HG03457 (cell line): ENCODE measurements around the gene ACTN1.
"Not testable (repeated sequence)": the region's sequence is repeated elsewhere in the genome, so short reads cannot be mapped to it uniquely, and the experiment has no call there.

Source experiments
- ATAC-seq: cut with Tn5 transposase; IDR thresholded peaks from one replicate; pipeline ENCODE4 v1.9.1; 2021; ENCODE audit warnings: moderate number of reproducible peaks; ENCODE audit not compliant: unreplicated experiment

Gene ACTN1

DNA sequence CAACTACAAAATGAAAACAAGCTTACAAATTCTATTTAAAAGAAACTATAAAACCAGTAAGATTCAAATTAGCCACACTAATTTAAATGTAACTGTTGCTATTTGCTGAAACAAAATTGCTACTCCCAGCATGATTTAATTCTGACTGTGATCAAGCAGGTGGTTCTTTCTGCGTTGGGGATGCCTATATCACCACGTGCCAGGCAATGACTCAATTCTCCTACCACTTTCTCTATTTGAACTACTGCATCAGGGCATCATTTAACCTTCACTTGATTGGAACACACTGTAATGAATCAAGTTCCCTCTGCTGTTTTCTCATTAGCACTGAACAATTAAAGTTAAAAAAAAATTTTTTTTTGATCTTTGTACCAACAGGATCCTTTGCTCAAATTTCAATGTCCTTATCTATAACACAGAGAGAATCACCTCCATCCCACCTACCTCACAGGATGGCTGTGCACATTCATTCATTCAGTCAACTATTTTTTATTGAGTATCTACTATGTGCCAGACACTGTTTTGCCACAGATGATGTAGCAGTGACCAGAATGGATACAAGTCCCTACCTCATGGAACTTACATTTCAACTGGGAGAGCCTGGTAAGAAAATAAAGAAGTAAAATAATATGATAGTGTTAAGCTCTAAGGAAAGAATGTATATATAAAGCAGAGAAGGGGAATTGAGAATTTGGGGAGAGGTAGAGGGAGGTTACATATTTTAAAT lies 8.0 kb upstream of the ACTN1 start:
- no peak for ATAC-seq

DNA sequence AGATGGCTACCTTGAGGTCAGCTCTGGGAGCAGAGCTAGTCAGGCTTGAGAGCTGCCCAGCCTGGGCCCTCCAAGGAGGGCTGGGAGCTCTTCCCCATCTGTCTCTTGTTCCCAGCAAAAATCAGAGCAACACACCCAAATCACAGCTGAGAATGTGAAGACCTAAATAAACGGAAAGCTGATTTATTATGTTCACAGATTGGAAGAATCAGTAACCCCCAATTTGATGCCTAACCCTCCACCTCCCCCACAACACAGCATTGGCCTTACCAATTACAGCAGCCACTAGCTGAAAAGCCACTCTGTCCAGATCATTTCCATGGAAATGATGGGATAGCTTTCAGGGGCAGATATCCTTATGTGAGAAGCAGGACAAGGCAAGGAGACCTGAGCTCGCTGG lies 7.1 kb upstream of the ACTN1 start:
- no peak for ATAC-seq

DNA sequence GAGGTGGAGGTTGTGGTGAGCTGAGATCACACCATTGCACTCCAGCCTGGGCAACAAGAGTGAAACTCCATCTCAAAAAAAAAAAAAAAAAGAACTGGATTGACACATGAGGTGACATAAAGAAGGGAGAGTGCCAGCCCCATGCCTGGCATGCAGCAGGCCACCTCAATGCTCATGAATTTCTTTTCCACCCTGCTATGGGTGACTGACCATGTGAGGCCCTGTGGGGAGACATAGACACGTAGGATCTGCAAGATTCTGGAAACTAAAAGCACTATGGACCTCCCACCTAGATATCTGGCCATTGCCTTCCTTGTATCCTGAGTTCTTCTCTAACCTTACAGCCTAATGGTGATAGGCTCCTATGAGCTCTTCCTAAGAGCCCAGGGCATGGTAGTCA lies 5.6 kb upstream of the ACTN1 start:
- no peak for ATAC-seq

DNA sequence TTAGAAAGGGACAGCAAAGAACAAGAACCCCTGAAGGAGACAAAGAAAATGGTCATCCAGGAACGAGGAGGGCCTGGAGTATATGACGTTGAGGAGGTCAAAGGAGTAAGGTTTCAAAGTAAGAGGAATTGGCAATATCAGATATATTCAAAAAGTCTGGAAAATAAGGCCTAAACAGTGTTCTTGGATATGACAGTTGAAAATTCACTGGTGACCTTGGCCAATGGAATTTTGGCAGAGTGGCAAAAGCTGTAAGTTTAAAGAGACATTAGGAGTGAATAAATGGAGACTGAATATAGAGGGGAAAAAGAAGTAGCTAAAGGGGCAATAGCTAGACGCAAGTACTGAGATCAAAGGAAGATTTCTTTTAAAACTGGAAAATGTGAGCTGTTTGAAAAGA lies 4.1 kb upstream of the ACTN1 start:
- no peak for ATAC-seq

DNA sequence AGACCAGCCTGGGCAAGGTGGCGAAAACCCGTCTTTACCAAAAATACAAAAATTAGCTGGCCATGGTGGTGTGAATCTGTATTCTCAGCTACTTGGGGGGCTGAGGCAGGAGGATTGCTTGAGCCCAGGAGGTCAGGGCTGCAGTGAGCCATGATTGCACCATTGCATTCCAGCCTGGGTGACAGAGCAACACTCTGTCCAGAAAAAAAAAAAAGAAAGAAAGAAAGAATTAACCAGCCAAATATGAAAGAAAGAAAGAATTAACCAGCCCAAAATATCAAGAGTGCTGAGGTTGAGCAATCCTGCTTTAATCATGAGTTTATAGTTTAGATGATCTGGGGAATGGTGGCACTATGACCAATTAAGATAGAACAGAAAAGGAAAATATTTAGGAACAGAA lies 3.5 kb upstream of the ACTN1 start:
- ATAC-seq, result no peak

DNA sequence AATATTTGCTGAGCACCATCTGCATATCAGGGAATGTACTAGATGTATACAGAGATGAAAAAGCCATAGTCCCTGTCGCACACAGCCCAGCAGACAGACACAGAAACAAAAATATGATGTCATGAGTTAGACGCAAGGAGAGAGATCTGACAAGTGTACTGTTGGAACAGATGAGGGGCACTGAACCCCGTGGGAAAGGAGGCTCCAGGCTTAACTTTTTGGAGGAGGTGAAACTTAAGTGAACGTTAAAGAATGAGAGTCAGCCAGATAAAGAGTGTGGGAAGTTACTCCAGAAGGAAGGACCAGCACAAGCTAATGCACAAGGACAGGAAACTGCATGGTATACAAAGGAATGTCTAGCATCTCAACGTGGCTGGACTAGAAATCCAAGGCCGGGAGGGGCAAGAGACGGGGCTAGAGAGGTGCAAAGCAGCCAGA lies 2.5 kb upstream of the ACTN1 start:
- no peak for ATAC-seq

DNA sequence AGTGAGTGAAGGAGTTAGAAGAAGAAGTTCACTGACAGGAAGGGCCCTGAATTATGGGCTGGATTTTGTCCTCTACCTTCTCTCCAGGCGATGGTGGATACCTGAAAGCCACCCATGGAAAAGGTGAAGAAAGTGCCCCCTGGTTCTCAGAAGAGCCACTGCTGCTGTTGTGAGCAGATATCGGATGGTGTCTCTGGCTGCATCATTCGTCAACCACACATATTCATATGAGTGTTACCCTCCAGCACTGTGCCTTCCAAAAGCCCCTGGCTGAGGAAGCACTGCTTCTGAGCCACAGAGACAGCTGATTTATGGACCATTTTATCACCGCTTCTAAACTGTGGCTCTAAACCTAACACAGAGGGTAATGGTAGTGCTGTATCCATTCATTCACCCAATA lies 2.0 kb upstream of the ACTN1 start:
- ATAC-seq, result no peak

DNA sequence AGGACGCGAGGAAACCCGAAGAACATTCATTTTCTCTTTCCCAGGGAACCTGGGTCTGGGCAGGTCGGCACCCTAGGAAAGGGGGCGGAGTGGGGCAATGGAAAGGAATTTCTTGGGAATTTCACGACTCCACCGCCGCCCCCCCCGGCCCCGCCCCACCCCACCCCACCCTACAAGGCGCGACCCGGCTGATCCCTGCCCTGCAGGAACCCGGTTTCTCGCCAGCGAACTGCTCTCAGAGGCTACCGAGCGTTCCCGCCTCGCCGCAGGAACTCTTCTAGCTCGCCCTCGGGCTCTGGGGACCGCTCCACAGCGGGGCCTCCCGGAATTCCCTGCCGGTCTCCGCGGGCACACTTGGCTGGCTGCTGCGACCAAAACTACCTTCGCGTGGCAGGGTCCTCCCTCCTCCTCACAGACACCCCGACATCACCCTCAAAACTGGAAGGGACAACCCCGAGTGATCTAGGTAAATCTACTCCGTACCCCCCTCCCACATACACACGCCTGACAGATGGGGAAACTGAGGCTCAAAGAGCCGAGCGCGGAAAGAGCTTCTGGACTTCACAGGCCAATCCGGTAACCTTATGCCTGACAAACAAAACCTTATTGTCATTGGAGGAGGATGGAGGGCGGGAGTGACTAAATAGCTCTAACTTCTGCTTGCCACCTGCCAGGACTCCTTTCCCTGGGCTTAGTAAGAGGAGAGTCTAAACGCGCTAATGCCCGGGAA lies 785 bp upstream of the ACTN1 start:
- no peak for ATAC-seq

DNA sequence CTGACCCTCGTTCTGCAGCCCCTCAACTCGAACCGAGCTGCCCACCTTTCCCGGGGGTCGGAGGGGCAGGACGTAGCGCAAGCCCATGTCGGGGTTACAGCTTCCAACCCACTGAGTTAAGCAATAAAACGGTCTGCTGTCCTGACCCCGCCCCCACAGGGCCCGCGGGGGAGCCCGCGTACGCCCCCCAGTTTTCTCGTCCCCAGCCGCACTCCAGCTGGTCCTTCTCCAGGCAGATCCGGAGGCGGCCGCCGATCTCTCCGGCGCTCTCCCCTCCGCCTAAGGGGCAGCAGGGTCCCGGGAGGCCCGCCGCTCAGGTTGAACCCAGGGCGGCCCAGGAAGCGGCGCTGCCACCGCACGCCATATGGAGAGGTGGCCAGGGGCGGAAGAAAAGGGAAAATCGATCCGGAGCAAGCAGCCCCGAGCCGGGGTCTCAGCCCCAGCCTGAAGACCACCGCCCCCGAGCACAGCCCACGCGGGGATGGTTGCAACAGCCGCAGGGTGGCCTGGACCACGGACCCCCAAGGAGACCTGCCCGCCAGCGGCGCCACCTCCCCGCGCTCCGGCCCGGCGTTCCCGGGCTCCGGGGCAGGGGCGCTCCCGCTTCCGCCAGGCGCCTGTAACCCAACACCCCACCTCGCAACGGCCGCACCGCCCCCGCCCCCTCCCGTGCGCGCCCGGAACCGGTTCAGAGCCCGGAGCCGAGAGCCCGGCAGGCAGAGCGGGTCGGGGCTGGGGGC lies 760 bp downstream of the ACTN1 start:
- no peak for ATAC-seq

DNA sequence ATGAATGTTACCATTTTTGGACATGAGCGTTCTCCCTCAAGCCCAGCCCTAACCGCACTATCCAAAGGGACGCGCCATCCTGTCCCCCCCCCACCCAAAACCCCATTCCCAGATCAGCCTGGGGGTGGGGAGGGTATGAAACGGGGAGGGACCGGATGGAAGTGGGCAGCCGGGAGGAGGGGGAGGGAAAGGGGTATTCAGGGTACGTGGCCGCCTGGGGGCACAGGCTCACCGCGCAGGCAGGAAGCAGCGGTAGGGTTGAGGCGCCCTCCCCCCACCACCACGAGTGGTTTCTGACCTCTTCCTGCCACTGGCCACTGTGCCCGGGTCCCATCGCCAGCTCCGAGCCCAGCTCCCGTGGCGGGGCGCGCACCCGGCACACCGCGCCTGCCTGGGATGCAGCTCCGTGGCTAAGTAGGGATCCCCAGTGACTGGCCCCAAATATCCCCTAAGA lies 1.4 kb downstream of the ACTN1 start:
- no peak for ATAC-seq

DNA sequence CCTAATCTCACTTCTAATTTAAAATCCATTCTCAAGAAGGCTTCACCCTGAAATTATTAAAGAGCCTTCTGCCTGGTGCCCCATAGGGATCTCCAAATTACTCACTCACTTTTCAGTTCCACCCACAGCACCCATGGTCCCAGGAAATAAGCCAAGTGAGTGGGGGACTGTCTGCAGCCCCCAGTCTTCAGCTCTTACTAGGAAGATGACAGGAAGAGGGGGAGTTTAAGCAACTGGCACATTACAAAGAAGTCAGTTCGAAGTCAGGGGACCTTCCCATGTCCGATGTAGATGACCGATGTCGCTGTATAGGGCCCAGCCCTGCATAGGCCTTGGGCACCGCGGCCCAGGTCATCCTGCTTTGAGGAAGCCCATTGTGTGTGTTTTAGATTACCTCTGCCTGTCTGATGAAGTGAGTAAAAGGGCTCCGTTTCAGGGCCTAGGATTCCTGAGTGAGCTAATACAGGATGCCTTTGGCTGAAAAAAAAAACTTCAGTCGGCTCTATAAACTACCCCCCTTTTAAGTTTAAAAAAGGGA lies 1.9 kb downstream of the ACTN1 start:
- no peak for ATAC-seq

DNA sequence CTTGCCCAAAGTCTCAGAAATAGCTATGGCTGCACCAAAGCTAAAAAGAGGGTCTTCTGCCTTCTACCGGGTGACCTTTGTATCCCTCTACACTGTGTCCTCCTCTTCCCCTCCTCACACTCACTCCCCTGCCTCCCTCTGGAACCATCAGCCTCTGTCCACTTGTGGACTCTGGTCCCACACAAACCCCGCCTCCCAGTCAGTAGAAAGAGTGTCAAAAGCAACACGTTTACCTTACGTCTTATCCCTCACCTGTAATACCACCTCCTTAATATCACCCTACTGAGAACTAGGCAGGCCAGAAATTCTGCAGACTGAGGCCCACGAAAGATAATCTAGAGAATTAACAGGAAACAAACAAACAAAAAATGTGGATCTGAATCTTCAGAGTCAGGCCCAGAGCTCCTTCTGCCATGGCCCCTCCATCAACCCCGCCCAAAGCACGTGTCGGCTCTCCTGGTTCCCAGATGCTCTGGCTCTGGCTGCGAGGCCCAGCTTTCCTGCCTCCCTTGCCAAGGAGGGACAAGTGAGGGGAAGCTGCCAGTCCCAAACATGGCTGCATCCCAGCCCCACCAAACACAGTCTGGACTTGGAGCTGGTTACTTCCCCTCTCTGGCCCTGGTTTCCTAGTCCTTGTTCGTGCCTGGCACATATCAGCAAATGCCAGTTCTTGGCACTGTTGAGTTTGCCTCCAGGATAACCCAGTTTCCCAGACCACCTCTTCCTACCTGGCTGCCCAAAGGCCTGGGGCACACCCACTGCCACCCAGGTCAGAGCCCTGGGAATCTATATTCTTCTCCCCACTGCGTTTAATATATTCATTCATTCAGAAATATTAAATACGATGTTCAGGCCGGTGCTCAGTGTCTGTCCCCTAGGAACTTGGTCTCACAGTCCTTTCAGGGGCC lies 2.7 kb downstream of the ACTN1 start:
- no peak for ATAC-seq

DNA sequence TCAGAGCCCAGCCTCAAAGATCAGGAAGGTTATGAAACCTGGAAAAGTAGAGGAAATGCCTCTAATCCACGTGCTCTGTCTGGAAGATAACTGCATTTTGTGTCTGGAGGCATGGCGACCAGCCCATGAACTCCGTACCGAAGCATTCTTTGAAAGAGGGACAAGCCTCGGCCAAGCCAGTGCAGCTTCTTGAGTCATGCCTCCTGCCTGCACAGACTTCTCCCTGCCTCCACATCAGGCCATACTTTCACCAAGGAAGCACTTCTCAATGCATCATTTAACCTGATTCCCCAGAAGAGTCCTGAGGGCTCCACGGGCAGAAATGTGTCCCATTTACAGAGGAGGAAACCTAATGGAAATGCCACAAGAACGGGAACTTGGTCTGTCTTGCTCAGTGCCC lies 3.4 kb downstream of the ACTN1 start:
- no peak for ATAC-seq

DNA sequence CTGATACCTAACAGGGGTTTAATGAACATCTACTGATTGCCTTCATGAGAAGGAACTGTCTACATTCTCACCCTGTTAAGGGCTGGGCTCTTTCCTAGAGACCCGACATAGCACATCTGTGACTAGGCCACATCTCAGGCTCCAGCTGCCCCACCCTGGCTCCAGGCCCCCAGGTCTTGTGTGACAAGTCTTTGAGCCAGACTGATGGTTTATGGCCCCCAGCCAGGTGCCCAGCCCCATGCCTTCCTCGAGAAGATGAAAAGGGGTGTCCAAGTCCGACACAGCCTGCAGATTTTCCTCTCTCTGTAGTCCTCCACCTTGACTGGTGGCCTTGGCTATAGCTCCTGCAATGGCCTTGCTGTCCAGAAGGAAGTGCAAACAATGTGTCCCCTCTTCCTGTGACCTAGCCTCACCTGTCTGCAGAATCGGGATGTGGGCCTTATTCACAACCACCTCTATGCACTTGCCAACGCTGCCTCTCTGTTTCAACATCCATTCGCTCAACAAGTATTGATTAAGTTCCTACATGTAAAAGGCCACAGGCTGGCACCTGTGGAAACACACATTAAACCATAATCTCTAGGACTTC lies 4.2 kb downstream of the ACTN1 start:
- no peak for ATAC-seq

DNA sequence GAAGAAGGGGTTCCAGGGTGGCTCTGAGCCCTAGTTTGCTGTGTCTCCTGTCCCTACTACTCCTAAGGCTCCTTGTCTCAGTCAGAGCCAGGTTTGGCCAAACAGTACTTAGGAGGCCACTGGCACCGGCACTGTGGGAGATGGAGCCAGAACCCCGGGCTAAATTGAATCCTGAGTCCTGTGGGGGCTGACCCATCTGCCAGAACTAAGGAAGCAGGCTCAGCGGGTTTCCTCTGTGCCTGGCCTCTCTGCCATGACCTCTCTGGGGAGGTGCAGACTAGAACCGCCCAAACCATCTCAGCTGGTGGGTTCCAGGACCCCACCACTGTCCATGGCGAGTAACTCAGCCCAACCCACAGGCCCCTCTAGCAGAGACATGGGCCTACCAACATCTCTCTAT lies 5.5 kb downstream of the ACTN1 start:
- no peak for ATAC-seq

DNA sequence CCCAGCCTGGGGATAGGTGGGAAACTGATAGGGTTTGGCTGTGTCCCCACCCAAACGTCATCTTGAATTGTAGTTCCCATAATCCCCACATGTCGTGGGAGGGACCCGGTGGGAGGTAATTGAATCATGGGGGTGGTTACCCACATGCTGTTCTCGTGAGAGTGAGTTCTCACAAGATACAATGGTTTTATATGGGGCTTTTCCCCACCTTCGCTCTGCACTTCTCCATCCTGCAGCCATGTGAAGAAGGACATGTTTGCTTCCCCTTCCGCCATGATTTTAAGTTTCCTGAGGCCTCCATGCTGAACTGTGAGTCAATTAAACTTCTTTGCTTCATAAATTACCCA lies 5.9 kb downstream of the ACTN1 start:
- not testable (repeated sequence) for ATAC-seq

DNA sequence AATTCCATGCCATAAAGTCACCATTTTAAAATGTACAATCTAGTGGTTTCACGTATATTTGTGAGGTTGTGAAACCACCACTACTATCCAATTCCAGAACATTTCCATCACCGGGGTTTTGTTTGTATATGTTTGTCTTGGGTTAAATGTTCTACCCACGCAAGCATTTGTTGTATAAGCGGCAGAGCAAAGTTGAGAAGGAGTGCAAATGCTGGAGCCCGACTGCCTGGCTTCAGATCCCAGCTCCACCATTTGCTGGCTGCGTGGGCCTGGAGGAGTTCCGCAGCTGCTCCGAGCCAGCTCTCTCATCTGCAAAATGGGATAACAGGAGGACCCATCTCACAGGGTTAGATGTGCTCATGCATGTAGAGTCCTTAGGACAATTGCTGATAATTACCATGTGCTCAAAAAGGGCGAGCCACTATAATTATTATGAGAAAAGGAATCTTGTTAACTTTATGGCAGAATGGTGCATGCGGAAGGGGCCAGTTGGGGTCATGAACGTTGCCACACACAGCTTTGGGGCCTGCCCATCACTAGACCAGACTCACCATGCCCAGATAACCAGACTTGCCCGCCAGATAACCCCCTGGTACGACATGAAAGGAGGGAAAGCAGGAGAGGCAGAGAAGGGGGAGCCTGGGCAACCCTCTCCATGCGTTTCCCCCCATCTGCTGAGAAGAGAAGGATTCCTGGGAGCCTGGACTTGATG lies 6.4 kb downstream of the ACTN1 start:
- no peak for ATAC-seq

DNA sequence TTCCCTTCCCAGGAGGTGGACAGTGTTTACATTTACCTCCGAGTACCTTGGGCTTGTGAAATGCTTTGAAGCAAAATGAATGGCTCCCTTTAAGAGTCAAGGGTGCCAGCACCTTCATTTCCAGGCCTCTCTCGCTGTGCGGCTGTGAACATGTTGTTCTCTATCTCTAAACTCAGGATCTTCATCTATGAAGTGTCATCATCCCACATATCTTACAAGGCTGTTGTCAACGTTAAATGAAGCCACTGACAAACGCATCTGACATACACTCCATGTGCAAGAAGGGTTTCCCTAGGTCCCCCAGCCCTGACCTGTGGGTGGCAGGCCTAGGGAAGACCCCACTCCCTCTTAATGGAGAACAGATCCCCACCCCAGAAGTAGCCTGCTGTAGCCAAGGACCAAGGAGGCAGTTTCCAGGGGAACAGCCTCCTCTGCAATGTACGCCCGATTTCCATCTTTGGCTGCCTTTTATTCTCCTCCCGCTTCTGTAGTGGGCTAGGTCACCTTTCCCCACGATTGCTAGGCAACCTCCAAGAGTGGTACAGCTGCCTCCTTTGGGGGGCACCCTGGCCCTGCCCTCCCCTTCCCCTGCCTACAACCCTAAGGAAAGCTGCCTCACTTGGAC lies 7.6 kb downstream of the ACTN1 start:
- ATAC-seq, result no peak

DNA sequence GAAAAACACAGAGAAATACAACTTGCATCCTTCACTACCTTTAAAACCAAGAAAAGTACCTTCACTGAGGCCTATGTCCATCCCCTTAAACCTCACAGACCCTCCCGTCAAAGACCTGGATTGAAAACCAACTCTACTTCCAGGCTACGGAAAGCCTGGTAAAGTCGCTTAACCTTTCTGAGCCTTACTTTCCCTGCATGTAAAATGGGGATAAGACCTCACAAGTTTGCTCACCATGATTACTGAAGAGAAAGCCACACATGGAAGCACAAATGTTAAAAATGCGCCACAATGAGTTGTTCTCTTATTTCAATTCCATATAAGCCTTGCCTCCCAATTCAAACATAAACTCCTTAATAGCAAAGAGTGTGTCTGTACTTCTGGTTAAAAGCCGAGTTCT lies 8.4 kb downstream of the ACTN1 start:
- no peak for ATAC-seq
